PC-9 (cell line): ENCODE data around the gene PROK1. TPM values are rescaled to one million over a fixed set of nuclear protein-coding genes. Genes with fewer than 3 reads are reported as not detected.

Experiments
- BruUV-seq: library from RNA; stranded (reverse); fragments of 400-500 nt; replicated peaks from 2 replicates; lab custom pipeline; 2021; lab: Mats Ljungman, UMichigan
- CTCF ChIA-PET: fragments of 300-600 bp; sonication (Branson Sonifier 250); formaldehyde crosslinking; loops from one replicate; lab custom pipeline; 2022; ENCODE audit warnings: antibody characterized with exemption; lab: Charles Lee
- POLR2A ChIA-PET: fragments of 300-600 bp; sonication (Branson Sonifier 250); formaldehyde crosslinking; loops from one replicate; lab custom pipeline; 2022; ENCODE audit warnings: antibody characterized with exemption; ENCODE audit not compliant: unreplicated experiment; lab: Charles Lee
- DNase-seq, 2 experiments: peaks; one replicate each; pipeline versions ENCODE4 v3.0.0 to v3.0.0-alpha.2; 2015 to 2022; ENCODE audit warnings: mixed read lengths in 1 of 2
- H2AFZ ChIP-seq: fragments of 200-600 bp; sonication (generic); 2 replicates; pipeline ENCODE4 v1.8.1; 2017; ENCODE audit warnings: antibody characterized with exemption
- H3F3A ChIP-seq: fragments of 200-600 bp; sonication (generic); 2 replicates; pipeline ENCODE4 v1.8.1; 2017; ENCODE audit warnings: antibody characterized with exemption, mild to moderate bottlenecking, low read depth; ENCODE audit not compliant: insufficient read depth
- H3K27ac ChIP-seq: fragments of 200-600 bp; sonication (generic); 2 replicates; pipeline ENCODE4 v1.6.1; 2016; ENCODE audit warnings: mixed run types
- H3K27me3 ChIP-seq: fragments of 200-600 bp; sonication (generic); 2 replicates; pipeline ENCODE4 v1.6.1; 2016; ENCODE audit warnings: low read depth, mixed run types; ENCODE audit not compliant: insufficient read depth
- H3K36me3 ChIP-seq: fragments of 200-600 bp; sonication (generic); 2 replicates; pipeline ENCODE4 v1.6.1; 2016; ENCODE audit warnings: low read depth, mixed run types
- H3K4me1 ChIP-seq: fragments of 200-600 bp; sonication (generic); replicated peaks from 2 replicates; pipeline ENCODE4 v1.6.1; 2016; ENCODE audit warnings: mixed run types; ENCODE audit not compliant: insufficient read depth
- H3K4me2 ChIP-seq: fragments of 200-600 bp; sonication (generic); 2 replicates; pipeline ENCODE4 v1.6.1; 2017; ENCODE audit warnings: mixed run types
- H3K4me3 ChIP-seq: fragments of 200-600 bp; sonication (generic); 2 replicates; pipeline ENCODE4 v1.6.1; 2016; ENCODE audit warnings: mixed run types
- H3K79me2 ChIP-seq: fragments of 200-600 bp; sonication (generic); 2 replicates; pipeline ENCODE4 v1.6.1; 2017; ENCODE audit warnings: low read depth, mixed run types
- H3K9me2 ChIP-seq: fragments of 200-600 bp; sonication (generic); 2 replicates; pipeline ENCODE4 v1.8.1; 2017; ENCODE audit warnings: mild to moderate bottlenecking; ENCODE audit not compliant: insufficient read depth
- H3K9me3 ChIP-seq: fragments of 200-600 bp; sonication (generic); 2 replicates; pipeline ENCODE4 v1.8.1; 2016; ENCODE audit warnings: low read depth; ENCODE audit not compliant: insufficient read depth
- H4K20me1 ChIP-seq: fragments of 200-600 bp; sonication (generic); 2 replicates; pipeline ENCODE4 v1.8.1; 2017; ENCODE audit not compliant: insufficient read depth
- CTCF ChIP-seq: fragments of 200-600 bp; sonication (generic); conservative IDR thresholded peaks from 2 replicates; pipeline ENCODE4 v1.6.1; 2017; ENCODE audit warnings: mixed run types, antibody characterized with exemption, mild to moderate bottlenecking, moderate library complexity
- EZH2 ChIP-seq: fragments of 200-600 bp; sonication (generic); IDR thresholded peaks from 2 replicates; pipeline ENCODE4 v1.8.0; 2017; ENCODE audit warnings: antibody characterized with exemption, low read depth
- intact Hi-C: fragments of 100-400 bp; cut with micrococcal nuclease; formaldehyde crosslinking; loops from one replicate; pipeline ENCODE4 v1.10.0; 2022; ENCODE audit not compliant: unreplicated experiment
- total RNA-seq: library from RNA; stranded (reverse); gene quantifications from 2 replicates; pipeline ENCODE4 v1.2.3, GENCODE V29; 2021

Gene PROK1
- total RNA-seq, 1 experiment from 2014 or later, result not detected

DNA sequence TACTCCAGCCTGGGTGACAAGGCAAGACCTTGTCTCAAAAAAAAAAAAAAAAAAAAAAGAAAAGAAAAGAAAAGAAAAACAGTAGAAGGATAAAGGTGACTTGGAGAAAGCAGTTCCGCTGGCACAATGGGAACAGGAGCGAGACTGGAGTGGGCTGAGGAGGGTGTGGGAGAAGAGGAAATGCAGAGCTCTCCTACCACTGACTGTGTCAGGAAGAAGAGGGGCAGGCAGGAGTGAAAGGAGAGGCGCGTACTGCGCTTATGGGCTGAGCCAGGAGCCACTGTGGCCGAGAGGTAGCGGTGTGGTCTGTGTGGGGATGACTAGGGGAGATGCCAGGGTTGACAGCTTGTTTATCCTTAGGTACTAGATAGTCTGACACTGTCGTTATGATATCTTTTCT is 6.4 kb upstream of the PROK1 start:
- ChIA-PET POLR2A (no interaction called here), CTCF (interaction anchor here (0.7 kb wide), 1 partner anchor 391 kb away, joined by 7 read pairs; no protein-coding TSS in a partner anchor)
- Histone ChIP-seq H4K20me1 (no peaks in the 10 kb centered on the region), H3K9me3 (no peaks in the 10 kb centered on the region), H3K9me2 (no peaks in the 10 kb centered on the region), H3K27ac (no peak overlapping the region), H3K27me3 (peaks cover 20% of the 10 kb centered on the region; the same call in 1 of the 2 replicates), H3K4me1 (peaks cover 23% of the 10 kb centered on the region), H3K36me3 (no peaks in the 10 kb centered on the region), H3K79me2 (no peaks in the 10 kb centered on the region), H2AFZ (no peak overlapping the region), H3F3A (peaks cover 19% of the 10 kb centered on the region; the same call in 1 of the 2 replicates), H3K4me2 (no peak overlapping the region), H3K4me3 (no peak overlapping the region)
- DNase-seq, result no peak
- intact Hi-C loops, result no loop called here
- no TSS peak for BruUV-seq
- TF ChIP-seq CTCF (no peak), EZH2 (no peak)

GRCh38 chr1:110449661-110450651 is 993 bp upstream of the PROK1 start:
- ChIA-PET POLR2A (no interaction called here), CTCF (interaction anchor here (1.4 kb wide), 1 partner anchor 46 kb away, joined by 3 read pairs; no protein-coding TSS in a partner anchor)
- no peak for DNase-seq
- no peaks in the 10 kb centered on the region for H3K79me2 ChIP-seq
- H3K9me3 ChIP-seq, result no peaks in the 10 kb centered on the region
- H3K9me2 ChIP-seq, result no peaks in the 10 kb centered on the region
- H3K4me3 ChIP-seq, result no peak overlapping the region
- H3F3A ChIP-seq, result no peaks in the 10 kb centered on the region
- no peak for TF ChIP-seq EZH2
- TF ChIP-seq CTCF, result no peak
- H3K27me3 ChIP-seq, result peaks cover 60% of the 10 kb centered on the region
- H2AFZ ChIP-seq, result no peak overlapping the region
- no TSS peak for BruUV-seq
- H3K4me1 ChIP-seq, result 0 out of 2 replicates have a peak, but pooled peaks cover 6% of the 10 kb centered on the region
- H4K20me1 ChIP-seq, result no peaks in the 10 kb centered on the region
- intact Hi-C loops, result no loop called here
- no peak overlapping the region for H3K27ac ChIP-seq
- H3K4me2 ChIP-seq, result 0 out of 2 replicates have a peak overlapping the region, but pooled peaks have one; percentile 7
- no peaks in the 10 kb centered on the region for H3K36me3 ChIP-seq

- Histone ChIP-seq H3K9me3 (no peaks in the 10 kb centered on the region), H3F3A (no peaks in the 10 kb centered on the region), H3K4me3 (no peak overlapping the region), H3K27ac (no peak overlapping the region), H2AFZ (no peak overlapping the region), H3K9me2 (no peaks in the 10 kb centered on the region), H3K36me3 (no peaks in the 10 kb centered on the region), H3K79me2 (no peaks in the 10 kb centered on the region), H3K27me3 (peaks cover 58% of the 10 kb centered on the region), H4K20me1 (no peaks in the 10 kb centered on the region), H3K4me1 (0 out of 2 replicates have a peak, but pooled peaks cover 6% of the 10 kb centered on the region), H3K4me2 (no peak overlapping the region)
- TF ChIP-seq CTCF (no peak), EZH2 (no peak)
- BruUV-seq, result no TSS peak
- ChIA-PET CTCF (no interaction called here), POLR2A (no interaction called here)
- DNase-seq, result no peak
- intact Hi-C loops, result no loop called here
Measured at GRCh38 chr1:110452330-110452729, 1.4 kb downstream of the PROK1 start.
